Measurements from ENCODE around the gene DPCD.

Gene DPCD

DNA sequence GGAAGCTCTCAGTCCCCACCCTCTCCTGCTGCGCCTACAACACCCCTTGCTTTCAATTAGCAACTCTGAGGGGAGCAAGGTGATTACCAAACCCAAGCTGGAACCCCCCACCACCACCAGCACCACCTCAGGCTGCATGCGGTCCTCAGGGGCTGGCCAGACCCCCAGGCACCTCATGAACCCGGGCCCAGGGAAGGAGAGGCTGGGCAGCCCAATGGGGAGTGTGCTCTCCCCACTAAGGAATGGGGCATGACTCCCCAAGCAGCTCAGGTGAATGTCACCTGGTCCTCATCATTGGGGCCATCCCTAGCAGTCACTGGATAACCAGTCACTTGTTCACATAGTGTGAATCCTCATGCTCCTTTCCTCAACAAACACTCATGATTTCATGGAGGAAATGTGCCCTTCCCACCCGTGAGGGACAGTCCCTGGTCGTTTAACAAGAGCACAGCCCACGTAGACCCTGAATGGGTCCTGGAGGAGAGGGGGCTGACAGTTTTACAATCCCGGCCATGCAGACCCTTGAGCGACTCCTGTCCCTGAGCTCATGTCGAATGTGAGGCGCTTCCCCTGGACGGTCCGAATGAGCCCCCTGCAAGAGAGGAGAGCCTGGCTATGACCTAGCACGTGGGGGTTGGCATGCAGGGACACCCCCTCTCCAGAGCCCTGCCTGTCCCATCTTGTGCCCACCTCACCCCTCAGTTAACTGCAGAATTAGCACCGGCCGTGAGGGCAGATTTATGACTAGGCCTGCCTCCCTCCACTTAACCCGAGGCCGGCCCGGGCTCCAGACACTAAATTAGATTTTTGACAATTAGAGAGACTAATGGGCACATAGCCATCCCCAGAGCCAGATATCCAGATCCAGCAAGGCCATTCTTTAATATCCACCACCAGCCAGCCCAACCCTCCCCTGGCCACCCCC, 29.2 kb upstream of the DPCD start:
- TF ChIP-seq CTCF (IDR thresholded peaks at IDR 0.05; ENCODE audit: insufficient read depth, missing control alignments): no peak
- no peak for FAIRE-seq
- no peak for DNase-seq (ENCODE audit: insufficient read length, low spot score)

DNA sequence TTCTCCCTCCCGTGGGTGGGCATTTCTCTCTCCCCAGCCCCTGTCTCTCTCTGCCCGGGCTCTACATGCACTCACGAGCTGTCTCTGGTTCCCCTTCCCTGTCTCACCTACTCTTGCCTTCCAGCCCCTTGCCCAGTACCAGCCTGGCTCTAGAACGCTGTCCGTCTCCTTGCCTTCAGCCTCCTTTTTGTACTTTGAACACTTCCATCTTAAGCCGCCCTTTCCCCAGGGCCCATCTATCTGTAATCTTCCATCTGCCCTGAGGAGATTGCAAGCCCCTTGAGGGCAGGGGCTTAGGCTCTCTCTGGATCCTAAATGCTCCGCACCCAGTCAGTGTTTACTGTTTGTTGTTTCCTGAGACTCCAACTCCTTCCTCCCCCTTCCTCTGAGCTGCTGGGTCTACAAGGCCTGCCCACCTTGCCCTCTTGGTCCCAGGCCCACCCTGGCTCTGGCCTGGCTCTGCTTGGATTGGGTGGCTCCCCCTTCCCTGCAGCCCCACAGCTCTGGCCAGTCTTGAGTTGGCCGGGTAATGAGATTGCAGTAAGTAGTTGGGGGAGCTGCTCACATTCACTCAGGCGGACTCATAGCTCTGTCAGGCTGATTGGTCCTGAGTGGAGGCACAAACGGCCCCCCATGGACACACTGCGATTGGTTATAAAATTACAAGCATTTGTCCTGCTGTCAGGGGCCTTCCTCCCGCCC, 28.4 kb upstream of the DPCD start:
- no peak for DNase-seq (ENCODE audit: insufficient read length, low spot score)
- TF ChIP-seq CTCF (IDR thresholded peaks at IDR 0.05; ENCODE audit: insufficient read depth, missing control alignments): no peak
- no peak for FAIRE-seq

DNA sequence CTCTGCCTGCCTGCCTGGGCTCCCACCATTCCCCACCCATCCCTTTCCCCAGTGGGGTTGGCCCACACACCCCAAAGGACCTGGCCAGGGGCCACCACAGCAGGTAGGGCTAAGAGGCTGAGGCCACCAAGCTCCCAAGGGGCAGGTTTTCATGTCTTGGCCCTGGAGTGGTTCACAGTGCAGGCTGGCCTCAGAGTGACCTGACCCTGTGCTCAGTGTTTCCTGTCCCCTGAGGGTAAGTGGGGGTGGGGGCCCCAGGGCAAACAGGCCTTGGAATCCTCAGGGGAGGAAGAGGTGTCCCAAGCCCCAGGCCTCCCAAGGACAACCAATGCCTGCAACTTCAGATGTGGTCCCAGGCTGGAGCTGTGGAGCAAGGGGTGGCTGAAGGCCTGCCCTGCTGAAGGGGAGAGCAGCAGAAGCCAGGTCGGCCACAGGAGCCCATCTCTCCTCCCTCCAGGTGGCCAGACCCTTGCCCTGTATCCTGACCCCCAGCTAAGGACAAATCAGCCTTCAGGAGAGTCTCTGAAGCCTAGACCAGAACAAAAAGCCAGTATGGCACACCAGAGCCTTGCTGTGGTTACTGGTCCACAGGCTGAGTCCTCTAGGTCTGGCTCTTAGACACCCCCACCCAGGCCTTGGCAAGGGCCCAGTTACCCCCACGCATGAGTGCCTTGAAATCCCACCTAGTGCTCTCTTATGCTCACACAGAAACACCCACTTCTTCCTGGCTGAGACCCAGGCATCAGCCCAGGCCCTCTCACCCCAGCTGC, 27.6 kb upstream of the DPCD start:
- FAIRE-seq: no peak
- DNase-seq (ENCODE audit: insufficient read length, low spot score): no peak
- TF ChIP-seq CTCF (IDR thresholded peaks at IDR 0.05; ENCODE audit: insufficient read depth, missing control alignments): no peak

- DNase-seq (ENCODE audit: insufficient read length, low spot score) (no peak), FAIRE-seq (no peak)
- TF ChIP-seq CTCF (IDR thresholded peaks at IDR 0.05; ENCODE audit: insufficient read depth, missing control alignments): no peak
Observed at GRCh38 chr10:101561068-101561915, 26.8 kb upstream of the DPCD start.

GRCh38 chr10:101562231-101562630, 25.9 kb upstream of the DPCD start:
- FAIRE-seq: no peak
- DNase-seq (ENCODE audit: insufficient read length, low spot score): no peak
- no peak for TF ChIP-seq CTCF (IDR thresholded peaks at IDR 0.05; ENCODE audit: insufficient read depth, missing control alignments)

DNA sequence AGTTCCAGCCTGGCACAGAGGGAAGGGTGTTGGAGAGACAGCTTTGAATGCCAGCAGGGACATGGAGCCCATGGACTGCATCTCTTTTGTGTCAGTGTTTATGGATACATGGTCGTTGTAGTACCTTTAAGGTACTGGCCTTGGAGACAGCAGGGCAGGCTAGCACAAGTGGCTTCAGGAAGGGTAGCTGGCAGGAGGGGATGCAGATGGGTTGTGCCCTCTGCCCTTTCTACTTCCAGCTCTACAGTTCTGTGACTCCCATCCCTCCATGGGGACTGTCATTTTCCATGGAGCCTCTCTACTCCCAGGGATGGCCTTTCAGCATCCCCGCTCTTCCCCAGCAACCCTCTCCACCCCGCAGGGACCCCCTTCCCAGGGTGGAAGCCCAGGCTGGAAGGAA, 25.1 kb upstream of the DPCD start:
- DNase-seq (ENCODE audit: insufficient read length, low spot score) (no peak), FAIRE-seq (no peak)
- TF ChIP-seq CTCF (IDR thresholded peaks at IDR 0.05; ENCODE audit: insufficient read depth, missing control alignments): no peak
